ENCODE results near the gene NOP53.
"Not testable (repeated sequence)": the region's sequence is repeated elsewhere in the genome, so short reads cannot be mapped to it uniquely, and the experiment has no call there.

NOP53 gene

GRCh38 chr19:47745010-47745901 is at the start of gene NOP53:
Gene NOP53 (plus strand): TSS chr19:47745546. CDS start chr19:47745560, 14 bp downstream.
- DNase-seq, result peak; percentile 98

- no peak for DNase-seq
These were observed 48.7 kb upstream of the NOP53 start for GRCh38 chr19:47696635-47697034.

GRCh38 chr19:47697863-47698609 is 47.3 kb upstream of the NOP53 start:
- DNase-seq, result peak; percentile 81

GRCh38 chr19:47698631-47699359 is 46.6 kb upstream of the NOP53 start:
- DNase-seq, result no peak

- DNase-seq, result peak; percentile 60
These were observed 45.9 kb upstream of the NOP53 start for GRCh38 chr19:47699360-47699917.

GRCh38 chr19:47700934-47701716 is 44.2 kb upstream of the NOP53 start:
- no peak for DNase-seq

GRCh38 chr19:47701717-47702552 is 43.4 kb upstream of the NOP53 start:
- no peak for DNase-seq

GRCh38 chr19:47702671-47703070 is 42.7 kb upstream of the NOP53 start:
- DNase-seq, result no peak

- no peak for DNase-seq
These were observed 42.0 kb upstream of the NOP53 start for GRCh38 chr19:47703301-47703700.

- DNase-seq, result no peak
These were observed 41.3 kb upstream of the NOP53 start for GRCh38 chr19:47704024-47704423.

- DNase-seq, result no peak
These were observed 40.7 kb upstream of the NOP53 start for GRCh38 chr19:47704656-47705055.

GRCh38 chr19:47707135-47707925 is 38.0 kb upstream of the NOP53 start:
- peak; percentile 84 for DNase-seq

- DNase-seq, result no peak
These were observed 33.6 kb upstream of the NOP53 start for GRCh38 chr19:47711652-47712242.

GRCh38 chr19:47713046-47714021 is 32.0 kb upstream of the NOP53 start, which contains the start of gene EHD2:
Gene EHD2 (plus strand): TSS chr19:47713422. CDS start chr19:47716613, 3,191 bp downstream.
- peak; percentile 60 for DNase-seq

- no peak for DNase-seq
These were observed 31.0 kb upstream of the NOP53 start for GRCh38 chr19:47714339-47714738.

- DNase-seq, result not testable (repeated sequence)
These were observed 30.5 kb upstream of the NOP53 start for GRCh38 chr19:47714855-47715254.

GRCh38 chr19:47716270-47716937 is 28.9 kb upstream of the NOP53 start:
- no peak for DNase-seq
